ENCODE results near the gene PPP1R2B.
"Not testable (repeated sequence)": the region's sequence is repeated elsewhere in the genome, so short reads cannot be mapped to it uniquely, and the experiment has no call there.

Gene PPP1R2B

GRCh38 chr5:156850206-156850751 is at the start of gene PPP1R2B:
PPP1R2B (plus strand) TSS chr5:156850295; CDS start chr5:156850563, 268 bp downstream.
- DNase-seq (ENCODE audit: low read depth), result no peak

DNA sequence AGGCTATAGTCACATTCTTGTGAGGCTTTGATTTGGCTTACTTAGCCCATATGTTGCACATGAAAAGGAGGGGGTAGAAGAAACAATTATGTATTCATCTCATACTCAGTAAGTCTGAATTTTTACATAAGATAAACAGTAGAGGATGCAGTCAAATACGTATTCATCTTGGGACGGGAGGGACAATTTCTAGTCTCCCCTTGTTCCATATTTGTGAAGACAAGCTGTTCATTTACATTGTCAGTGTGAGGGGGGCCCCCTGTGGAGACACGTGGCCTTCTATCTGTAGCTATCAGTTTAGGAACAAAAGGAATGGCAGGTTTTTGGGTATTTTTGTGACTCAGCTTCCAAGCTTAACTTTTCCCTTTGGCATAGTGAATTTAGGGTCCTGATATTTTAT is 49.2 kb upstream of the PPP1R2B start:
- no peak for DNase-seq (ENCODE audit: low read depth)

GRCh38 chr5:156802501-156802900 is 47.6 kb upstream of the PPP1R2B start:
- no peak for DNase-seq (ENCODE audit: low read depth)

DNA sequence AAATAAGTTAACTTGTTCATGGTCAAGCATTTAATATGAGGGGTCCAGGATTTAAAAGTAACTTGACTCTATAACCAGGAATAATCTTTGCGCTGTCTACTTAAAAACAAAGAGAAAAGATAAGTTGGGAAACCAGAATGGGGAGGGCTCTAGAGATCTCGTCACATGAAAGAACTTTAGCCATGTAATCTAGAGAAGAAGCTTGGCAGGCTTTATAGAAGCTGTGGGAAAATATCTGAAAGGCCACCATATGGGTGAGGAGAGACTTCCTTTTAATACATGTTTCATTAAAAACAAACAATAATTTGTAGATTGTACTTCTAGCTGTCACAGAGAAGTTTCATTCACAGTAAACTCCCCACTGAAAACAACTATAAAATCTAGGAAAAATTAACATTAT is 46.7 kb upstream of the PPP1R2B start:
- DNase-seq (ENCODE audit: low read depth), result no peak

GRCh38 chr5:156812959-156813358 is 37.1 kb upstream of the PPP1R2B start:
- no peak for DNase-seq (ENCODE audit: low read depth)

DNA sequence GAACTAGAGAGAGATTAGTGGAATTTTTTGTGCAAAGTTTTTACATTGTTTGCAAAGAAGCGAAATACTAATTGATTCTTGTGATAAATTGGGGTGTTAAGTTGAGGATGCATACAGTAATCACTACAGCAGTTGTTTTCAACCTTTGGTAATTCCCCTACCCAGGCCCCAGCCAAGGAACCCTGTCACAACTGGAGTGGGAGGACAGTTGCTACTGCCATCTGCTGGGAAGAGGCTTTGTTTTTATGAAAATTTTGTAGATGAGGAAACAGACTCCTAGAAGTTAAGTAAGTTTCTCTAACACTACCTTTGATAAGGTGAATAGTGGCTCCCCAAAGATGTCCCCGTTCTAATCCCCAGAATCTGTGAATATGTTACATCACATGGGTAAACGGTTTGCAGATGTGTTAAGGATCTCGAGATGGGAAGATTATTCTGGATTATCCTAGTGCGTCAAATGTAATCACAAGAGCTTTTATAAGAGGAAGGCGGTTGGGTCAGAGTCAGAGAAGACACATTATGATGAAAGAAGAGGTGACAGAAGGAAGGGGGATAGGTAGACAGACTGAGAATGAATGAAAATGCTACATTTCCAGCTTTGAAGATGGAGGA is 34.0 kb upstream of the PPP1R2B start:
- DNase-seq (ENCODE audit: low read depth), result no peak

- DNase-seq (ENCODE audit: low read depth), result no peak
Measured at GRCh38 chr5:156819537-156819936, 30.6 kb upstream of the PPP1R2B start.

DNA sequence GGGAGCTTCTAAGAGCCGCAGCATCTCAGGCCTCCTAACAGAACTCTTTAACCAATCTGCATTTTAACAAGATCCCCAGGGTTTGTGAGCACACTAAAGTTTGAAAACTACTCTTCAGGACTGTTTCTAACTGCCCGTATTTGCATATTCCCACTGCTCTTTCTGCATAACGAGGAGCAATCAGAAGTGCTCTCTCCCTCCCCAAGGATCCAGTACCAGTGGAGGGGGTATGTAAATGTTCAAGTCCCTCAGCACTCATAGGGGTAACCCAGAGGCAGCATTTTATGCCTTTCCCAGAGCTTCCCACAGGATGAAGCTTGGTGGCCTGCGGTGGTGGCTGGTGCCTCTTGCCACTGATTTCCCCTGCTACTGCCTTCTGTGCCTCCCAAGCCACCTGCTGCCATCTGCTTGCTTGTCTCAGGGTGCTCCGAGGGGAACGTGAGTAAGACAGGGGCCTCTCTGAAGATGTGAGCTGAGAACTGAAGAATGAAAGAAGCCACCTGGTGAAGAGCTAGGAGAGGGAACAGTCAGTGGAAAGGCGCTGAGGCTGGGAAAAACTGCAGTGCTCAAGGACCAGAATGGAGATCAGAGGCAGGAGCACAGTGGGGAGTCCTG is 30.0 kb upstream of the PPP1R2B start:
- DNase-seq (ENCODE audit: low read depth), result no peak

DNA sequence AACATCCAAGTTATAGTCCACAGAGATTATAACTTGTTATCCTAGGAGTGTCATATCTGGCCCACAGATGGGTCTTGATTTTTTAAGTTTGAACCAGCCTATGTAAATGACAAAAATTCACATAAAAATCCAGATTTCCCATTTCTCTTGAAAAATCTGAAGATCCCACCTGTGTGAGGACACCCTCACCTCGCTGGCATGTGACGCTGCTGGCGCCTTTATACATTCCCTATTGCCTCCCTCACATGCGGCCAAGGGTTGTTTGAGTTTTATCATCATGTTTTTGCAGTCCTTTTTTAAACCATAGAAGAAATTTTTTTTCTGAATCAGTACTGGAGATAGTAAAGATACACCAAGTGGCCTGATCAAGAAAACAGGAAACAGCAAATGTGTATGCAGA is 25.9 kb upstream of the PPP1R2B start:
- DNase-seq (ENCODE audit: low read depth), result no peak

DNA sequence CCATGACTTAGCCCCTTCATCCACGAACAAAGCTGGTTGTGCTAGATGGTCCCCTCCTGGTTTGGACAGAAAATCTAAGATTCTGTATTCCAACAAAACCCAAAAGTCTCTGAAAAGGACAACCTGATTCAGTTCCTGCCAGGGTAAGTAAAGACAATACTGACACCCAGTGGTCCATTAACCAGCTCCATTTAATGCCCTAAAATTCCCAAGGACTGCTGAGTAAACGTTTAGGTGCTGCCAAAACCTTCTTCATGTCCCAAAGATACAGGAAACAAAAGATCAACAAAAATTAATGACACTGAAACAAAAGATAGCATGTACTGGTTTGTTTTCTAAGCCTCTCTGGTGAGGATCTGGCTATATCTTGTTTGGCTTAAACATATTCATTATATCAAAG is 25.3 kb upstream of the PPP1R2B start:
- DNase-seq (ENCODE audit: low read depth), result no peak

DNA sequence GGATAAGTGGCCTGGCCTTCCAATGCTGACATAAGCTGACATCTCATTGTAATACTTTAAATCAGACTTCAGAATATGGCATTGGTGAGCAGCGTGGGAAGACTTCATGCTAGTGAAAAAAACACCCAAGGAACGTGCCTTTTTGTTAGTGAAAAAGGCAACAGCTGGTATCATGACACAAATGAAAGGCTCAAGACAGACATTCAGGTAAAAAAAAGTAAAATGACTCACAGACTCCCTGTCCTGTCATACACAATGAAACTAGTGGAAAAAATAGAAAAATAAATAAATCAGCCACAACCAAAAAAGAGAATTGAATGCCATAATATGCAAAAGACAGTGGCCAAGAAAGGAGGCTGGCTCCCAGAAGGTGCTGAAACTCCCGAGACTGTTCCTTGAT is 24.4 kb upstream of the PPP1R2B start:
- DNase-seq (ENCODE audit: low read depth), result no peak

DNA sequence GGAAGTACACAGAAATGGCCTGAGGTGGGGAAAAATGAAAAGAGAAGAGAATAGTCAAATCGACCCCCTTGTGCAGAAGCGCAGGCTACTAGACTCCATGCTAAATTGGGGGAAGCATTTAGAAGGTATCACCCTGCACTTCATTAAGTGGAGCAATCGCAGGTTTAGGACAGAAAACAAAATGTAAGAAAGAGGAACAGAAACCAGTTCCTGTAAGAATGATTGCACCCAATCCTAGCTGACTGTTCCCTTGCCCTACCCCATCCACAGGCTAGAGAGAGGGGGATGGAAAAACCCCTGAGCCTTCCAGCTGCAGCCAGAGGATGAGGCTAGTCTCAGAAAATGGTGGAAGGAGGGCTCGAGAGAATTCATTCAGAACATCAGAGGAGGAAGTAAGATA is 23.9 kb upstream of the PPP1R2B start:
- no peak for DNase-seq (ENCODE audit: low read depth)

DNA sequence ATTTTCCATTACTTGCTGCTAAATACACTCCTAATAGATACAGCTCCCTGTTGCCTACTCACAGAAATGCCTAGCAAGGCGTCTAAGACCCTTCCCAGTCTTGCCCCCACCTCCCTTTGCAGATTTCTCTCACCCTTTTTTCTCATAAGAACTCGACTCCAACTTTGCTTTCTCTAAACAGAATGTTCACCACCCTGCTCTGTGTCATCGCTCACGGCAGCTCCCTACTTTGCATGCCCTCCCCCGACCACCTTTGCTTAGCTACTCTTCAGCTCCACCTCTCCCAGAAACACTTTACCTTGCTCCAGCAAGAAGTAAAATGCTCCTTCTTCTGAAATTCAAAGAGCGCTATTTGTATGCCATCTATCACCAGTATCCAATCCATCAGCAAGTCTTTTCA is 15.2 kb upstream of the PPP1R2B start:
- DNase-seq (ENCODE audit: low read depth), result no peak

DNA sequence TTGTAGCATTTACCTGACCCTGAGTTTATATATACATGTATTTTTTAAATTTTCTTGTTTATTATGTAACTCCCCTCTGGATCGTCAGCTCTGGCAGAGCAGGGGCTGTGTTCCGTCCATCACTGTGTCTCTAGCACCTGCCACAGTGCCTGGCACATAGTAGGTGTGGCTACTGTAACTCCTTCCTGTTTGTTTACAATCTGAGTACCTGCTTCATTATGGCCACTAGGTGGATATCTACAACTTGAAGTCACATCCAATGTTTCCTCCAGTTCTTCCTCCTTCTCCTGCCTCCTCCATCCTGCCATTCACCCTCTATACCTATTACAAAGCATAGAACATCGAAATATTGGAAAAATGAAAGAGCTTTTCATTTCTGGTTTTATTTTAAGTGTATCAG is 14.2 kb upstream of the PPP1R2B start:
- no peak for DNase-seq (ENCODE audit: low read depth)

DNA sequence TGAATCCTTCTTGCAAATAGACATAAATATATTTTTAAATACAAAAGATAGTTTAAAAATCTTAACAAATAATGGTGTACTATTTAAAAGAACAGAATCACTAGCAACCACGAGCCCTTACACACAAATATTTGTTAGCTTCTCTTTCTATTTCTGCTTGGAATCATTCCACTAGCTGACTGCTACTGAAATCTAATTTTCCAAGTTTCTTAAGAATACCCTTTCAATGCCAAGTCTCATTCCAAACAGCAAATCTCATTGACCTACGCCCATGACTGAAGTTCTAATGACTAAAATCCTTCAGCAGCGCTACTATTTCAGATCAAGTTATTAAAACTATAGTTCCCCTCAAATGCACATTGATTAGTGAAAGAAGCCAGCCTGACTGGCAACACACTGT is 13.2 kb upstream of the PPP1R2B start:
- no peak for DNase-seq (ENCODE audit: low read depth)

DNA sequence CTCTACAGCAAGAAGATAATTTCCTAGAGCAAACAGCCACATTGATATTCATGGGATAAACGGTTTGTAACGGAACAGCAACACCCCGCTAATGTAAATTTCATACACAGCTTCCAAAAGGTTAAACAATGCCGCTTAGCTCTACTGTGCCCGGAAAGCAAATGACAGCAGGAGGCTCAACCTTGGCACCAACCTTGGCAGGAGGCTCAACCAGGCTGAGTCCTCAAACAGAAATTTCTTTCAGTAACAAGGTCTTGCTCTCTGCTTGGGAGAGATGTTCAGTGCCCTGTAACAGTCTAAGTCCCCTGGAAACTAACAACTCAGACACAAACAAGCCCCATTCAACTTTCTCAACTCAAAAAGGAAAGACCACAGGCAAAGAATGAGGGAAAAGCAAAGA is 11.1 kb upstream of the PPP1R2B start:
- no peak for DNase-seq (ENCODE audit: low read depth)

DNA sequence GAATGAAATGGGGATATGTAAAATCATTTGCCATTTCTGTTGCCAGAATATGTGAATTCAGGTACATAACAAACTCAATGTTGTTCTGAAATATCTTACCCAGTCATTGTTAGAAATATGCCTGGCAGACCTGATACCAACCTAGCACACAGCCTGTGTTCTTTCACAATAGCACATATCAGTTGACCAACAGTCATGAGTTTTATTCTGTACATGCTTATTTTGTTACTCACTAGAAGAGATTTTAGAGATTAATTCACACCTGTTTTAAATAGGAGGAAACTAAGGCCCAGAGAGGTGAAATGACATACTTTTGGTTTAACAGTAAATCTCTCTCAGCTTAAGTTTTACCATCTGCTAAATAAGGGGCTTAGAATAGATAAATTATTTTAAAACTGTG is 8.4 kb upstream of the PPP1R2B start:
- no peak for DNase-seq (ENCODE audit: low read depth)

GRCh38 chr5:156846914-156847313 is 3.2 kb upstream of the PPP1R2B start:
- DNase-seq (ENCODE audit: low read depth), result no peak

- DNase-seq (ENCODE audit: low read depth), result not testable (repeated sequence)
Measured at GRCh38 chr5:156848447-156848846, 1.6 kb upstream of the PPP1R2B start.

GRCh38 chr5:156851880-156852279 is 1.8 kb downstream of the PPP1R2B start:
- no peak for DNase-seq (ENCODE audit: low read depth)

DNA sequence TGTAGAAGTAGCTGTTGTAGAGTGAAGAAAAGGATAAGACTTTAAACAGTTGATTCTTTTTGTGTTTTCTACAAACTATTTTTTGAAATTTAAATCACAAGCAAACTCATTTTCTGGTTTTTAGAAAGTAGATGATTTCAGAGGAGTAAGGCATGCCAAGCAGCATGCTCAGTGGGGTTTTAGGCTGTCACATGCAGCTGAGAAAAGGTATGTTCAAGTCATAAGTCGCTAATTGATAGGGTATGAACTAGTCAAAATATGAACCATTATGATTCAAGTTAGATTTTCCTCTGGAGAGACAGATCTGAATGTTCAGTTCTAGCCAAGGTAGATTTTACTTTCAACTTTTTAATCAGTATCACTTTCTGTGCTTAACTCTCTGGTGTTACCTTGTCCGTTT is 3.0 kb downstream of the PPP1R2B start:
- not testable (repeated sequence) for DNase-seq (ENCODE audit: low read depth)

DNA sequence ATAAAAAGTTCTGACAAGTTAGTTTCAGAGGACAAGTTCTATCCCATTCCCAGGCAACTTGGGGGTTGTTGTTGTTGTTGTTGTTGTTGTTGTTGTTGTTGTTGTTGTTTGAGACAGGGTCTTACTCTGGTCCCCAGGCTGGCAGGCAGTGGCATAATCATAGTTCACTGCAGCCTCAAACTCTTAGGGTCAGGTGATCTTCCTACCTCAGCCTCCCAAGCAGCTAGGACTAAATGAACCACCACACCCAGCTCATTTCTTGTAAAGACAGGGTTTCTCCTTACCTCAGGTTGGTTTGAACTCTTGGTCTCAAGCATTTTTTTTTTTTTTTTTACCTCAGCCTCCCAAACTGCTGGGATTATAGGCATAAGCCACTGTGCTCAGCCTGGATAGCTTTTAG is 15.3 kb downstream of the PPP1R2B start:
- no peak for DNase-seq (ENCODE audit: low read depth)

GRCh38 chr5:156870498-156870839 is 20.4 kb downstream of the PPP1R2B start:
- DNase-seq (ENCODE audit: low read depth), result no peak

DNA sequence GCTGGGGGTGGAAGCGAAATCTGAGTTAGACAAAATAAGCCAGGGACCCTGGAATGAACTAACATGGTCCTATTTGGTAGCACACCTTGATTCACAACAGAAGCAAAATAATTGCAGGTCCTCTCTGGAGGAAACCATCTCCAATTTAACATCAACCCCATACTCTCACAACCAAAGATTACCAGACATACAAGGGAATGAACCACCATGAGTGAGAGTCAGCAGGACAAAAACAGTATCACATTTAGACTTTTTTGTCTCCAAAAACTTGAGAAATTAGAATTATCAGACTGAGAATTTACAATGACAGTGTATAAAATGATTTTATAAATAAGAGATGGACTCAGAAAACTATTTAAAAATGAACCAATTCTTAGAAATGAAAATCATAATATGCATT is 21.1 kb downstream of the PPP1R2B start:
- no peak for DNase-seq (ENCODE audit: low read depth)
